ENCODE results near the gene IL1F10. TPM values are rescaled to one million over a fixed set of nuclear protein-coding genes. Genes with fewer than 3 reads are reported as not detected.

Gene IL1F10
- total RNA-seq, 2 donors from 2014 or later = not detected

DNA sequence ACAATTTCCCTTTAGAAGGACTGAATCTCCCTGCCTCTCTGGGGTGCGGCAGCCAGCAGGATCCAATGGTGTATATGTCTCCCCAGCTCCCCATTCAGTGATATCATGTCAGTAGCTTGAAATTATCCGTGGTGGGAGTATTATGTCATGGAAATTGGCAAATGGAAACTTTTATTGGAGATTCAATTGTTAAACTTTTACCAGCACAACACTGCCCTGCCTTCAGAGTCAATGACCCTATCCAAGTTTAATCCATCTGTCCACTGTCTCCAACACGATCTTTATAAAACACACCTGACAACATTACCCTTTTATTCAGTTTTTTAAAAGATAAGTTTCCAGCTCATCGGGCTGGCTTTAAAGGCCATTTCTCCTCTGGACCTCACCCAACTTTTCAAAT lies 54.6 kb downstream of the IL1F10 start:
- no peak for DNase-seq (ENCODE audit: low spot score)

GRCh38 chr2:113123726-113124125 lies 56.0 kb downstream of the IL1F10 start:
- no peaks in the 10 kb centered on the region for H3K4me1 ChIP-seq (ENCODE audit: control insufficient read depth in 1 of 2, low read depth in 2 of 2)
- no peak overlapping the region for H3K4me3 ChIP-seq
- no peaks in the 10 kb centered on the region for H3K36me3 ChIP-seq
- no peak overlapping the region for H3K27ac ChIP-seq
- ATAC-seq (ENCODE audit: insufficient number of reproducible peaks, low FRiP score, low read depth) (no peak), DNase-seq (ENCODE audit: low spot score) (no peak)
- no peak for TF ChIP-seq CTCF (IDR thresholded peaks at IDR 0.05)
- no peaks in the 10 kb centered on the region for H3K9me3 ChIP-seq
- no peaks in the 10 kb centered on the region for H3K27me3 ChIP-seq (replicated peaks; ENCODE audit: insufficient read depth)

More for the DNA sequence above, 54.6 kb downstream of the IL1F10 start:
- ATAC-seq (ENCODE audit: insufficient number of reproducible peaks, low FRiP score, low read depth) = no peak
- TF ChIP-seq CTCF (IDR thresholded peaks at IDR 0.05) = no peak
- Histone ChIP-seq H3K9me3 (no peaks in the 10 kb centered on the region), H3K27ac (no peak overlapping the region), H3K4me1 (ENCODE audit: control insufficient read depth in 1 of 2, low read depth in 2 of 2) (no peaks in the 10 kb centered on the region), H3K36me3 (no peaks in the 10 kb centered on the region), H3K27me3 (replicated peaks; ENCODE audit: insufficient read depth) (no peaks in the 10 kb centered on the region), H3K4me3 (no peak overlapping the region)

DNA sequence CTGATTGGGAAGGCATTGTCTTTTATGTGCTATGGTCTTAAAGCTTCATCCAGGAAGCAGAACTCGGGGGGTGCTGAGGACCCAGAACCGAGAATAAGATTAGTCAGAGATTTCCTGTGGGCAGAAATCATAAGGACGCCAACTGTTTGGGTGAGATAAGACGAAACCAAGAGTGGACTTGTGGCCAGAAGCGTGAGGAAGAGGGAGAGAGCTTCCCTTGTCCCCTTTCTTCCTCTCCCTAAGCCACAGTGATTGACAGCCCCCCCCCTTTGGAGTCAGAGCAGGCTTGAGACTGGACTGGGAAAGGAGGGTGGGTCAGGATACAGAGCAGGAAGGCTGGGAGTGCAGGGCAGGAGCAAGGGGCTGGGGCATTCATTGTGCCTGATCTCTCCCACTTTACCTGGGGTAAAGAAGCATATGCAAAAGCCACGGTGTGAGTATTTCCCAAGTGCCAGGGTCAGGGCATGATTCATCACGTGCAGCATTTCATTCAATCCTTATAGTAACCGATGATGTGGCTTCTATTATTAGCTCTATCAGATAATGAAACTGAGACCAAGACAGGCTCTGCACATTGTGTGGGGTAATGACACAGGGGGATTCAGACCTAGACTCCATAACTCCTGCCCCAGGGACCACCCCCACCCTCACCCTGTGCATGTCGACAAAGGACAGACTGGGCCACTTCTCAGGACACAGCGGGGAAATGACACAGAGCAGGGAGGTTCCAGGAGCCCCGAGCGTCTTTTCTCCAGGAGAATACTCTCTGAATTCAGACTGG lies 56.6 kb downstream of the IL1F10 start:
- Histone ChIP-seq H3K4me3 (no peak overlapping the region), H3K27ac (no peak overlapping the region), H3K36me3 (no peaks in the 10 kb centered on the region), H3K4me1 (ENCODE audit: control insufficient read depth in 1 of 2, low read depth in 2 of 2) (no peaks in the 10 kb centered on the region), H3K27me3 (replicated peaks; ENCODE audit: insufficient read depth) (no peaks in the 10 kb centered on the region), H3K9me3 (no peaks in the 10 kb centered on the region)
- no peak for TF ChIP-seq CTCF (IDR thresholded peaks at IDR 0.05)
- ATAC-seq (ENCODE audit: insufficient number of reproducible peaks, low FRiP score, low read depth) (no peak), DNase-seq (ENCODE audit: low spot score) (no peak)

Other genes starting within 250 kb of the IL1F10 start
- gene IL1B, start 231.2 kb upstream of the IL1F10 start, total RNA-seq = 1 to 10 TPM; 4.0 to 6.2 TPM
- gene IL37, start 156.8 kb upstream of the IL1F10 start, total RNA-seq = not detected
- gene IL36G, start 90.0 kb upstream of the IL1F10 start, total RNA-seq = not detected
- gene IL36A, start 62.5 kb upstream of the IL1F10 start, total RNA-seq = not detected
- gene IL36B, start 15.1 kb upstream of the IL1F10 start, total RNA-seq = not detected
- gene IL36RN, start 8.8 kb upstream of the IL1F10 start, total RNA-seq = not detected
- 1 to 10 TPM; 1.6 to 8.6 TPM for gene IL1RN, start 59.6 kb downstream of the IL1F10 start, total RNA-seq
- gene PSD4, start 106.0 kb downstream of the IL1F10 start, total RNA-seq = 10 to 100 TPM; 13.1 to 16.9 TPM
- gene PAX8, start 211.0 kb downstream of the IL1F10 start, total RNA-seq = 10 to 100 TPM in 1 of 2 donors, 1 to 10 TPM in 1; 2.4 to 10.3 TPM